OCI-M2 (cell line): ENCODE results near the gene MAVS.
"Not testable (repeated sequence)": the region's sequence is repeated elsewhere in the genome, so short reads cannot be mapped to it uniquely, and the experiment has no call there.

Experiments
- DNase-seq: peaks from one replicate; lab custom pipeline; 2025; ENCODE audit not compliant: unreplicated experiment; lab: John Stamatoyannopoulos, UW

Gene MAVS

GRCh38 chr20:3847429-3847940 is 851 bp downstream of the MAVS start:
- no peak for DNase-seq

DNA sequence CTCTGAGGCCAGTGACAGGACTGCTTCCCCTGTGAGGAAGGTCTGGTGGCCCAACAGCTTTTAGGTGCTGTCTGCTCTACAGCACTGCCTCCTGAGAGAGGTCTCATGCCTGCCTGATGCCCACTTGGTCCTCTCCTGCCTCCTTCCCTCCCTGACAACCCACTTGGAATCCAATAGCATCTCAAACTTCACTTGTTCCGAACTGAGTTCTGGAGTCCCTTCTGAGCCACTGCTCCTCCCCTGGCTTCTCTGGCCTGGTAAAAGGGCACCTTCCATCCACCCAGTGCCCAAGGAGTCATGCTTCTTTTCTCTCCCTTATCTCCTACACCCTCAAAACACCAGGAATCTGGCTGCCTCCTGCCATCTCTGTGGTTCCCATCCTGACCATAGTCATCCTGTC is 1.9 kb downstream of the MAVS start:
- DNase-seq: no peak

- DNase-seq: no peak
Observed at GRCh38 chr20:3854462-3854871, 7.8 kb downstream of the MAVS start.

DNA sequence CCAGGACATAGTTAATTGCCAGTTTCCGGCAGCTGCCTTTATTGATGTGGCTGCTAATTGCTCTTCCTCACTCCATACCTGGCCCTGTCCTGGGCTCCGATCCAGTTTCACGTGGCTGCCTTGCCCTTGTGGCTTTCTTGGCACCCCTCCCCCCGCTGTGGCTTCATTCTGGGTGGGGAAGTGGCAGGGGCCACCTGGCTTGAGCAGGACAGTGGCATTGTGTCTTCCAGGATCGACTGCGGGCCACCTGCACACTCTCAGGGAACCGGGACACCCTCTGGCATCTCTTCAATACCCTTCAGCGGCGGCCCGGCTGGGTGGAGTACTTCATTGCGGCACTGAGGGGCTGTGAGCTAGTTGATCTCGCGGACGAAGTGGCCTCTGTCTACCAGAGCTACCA is 10.8 kb downstream of the MAVS start:
- DNase-seq: no peak

- DNase-seq: no peak
Observed at GRCh38 chr20:3858689-3859088, 12.1 kb downstream of the MAVS start.

DNA sequence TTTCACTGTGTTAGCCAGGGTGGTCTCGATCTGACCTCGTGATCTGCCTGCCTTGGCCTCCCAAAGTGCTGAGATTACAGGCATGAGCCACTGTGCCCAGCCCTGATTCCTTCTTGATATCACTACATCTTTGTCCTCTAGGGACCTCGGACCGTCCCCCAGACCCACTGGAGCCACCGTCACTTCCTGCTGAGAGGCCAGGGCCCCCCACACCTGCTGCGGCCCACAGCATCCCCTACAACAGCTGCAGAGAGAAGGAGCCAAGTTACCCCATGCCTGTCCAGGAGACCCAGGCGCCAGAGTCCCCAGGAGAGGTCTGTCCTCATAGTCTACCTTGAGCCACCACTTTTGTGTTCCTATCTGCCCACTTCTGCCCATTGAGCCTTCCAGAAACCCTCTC is 14.6 kb downstream of the MAVS start:
- no peak for DNase-seq

DNA sequence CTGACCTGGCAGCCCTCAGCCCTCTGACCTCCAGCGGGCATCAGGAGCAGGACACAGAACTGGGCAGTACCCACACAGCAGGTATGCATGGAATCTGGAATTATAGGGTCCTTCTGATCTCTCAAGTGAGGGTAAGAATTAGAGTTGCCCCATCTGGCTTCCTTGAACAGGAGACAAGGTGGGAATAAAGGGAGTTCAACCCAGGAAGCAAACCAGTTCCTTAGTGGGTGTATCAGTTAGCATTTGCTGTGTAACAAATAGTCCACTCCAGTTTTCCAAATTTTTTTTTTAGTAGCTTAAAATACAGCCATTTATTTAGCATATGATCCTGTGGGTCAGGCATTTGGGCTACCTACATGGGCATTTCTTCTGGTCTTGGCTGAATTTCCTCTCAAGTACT is 15.7 kb downstream of the MAVS start:
- DNase-seq: no peak

GRCh38 chr20:3863317-3863716 is 16.7 kb downstream of the MAVS start:
- no peak for DNase-seq

GRCh38 chr20:3864518-3864917 is 17.9 kb downstream of the MAVS start:
- DNase-seq: no peak

GRCh38 chr20:3865152-3865886 is 18.7 kb downstream of the MAVS start:
- no peak for DNase-seq

DNA sequence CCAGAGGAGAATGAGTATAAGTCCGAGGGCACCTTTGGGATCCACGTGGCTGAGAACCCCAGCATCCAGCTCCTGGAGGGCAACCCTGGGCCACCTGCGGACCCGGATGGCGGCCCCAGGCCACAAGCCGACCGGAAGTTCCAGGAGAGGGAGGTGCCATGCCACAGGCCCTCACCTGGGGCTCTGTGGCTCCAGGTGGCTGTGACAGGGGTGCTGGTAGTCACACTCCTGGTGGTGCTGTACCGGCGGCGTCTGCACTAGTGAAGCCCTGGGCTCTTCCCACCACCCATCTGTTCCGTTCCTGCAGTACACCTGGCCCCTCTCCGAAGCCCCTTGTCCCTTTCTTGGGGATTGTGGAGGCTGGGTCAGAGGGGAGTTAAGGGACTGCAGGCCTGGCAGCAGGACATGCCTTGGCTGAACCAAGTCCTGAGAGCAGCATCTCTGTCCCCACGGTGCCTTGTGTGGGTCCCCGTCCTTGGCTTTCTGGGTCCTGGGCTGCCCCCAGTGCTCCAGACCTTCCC is 19.3 kb downstream of the MAVS start:
- DNase-seq: no peak

- DNase-seq: no peak
Observed at GRCh38 chr20:3866464-3866863, 19.8 kb downstream of the MAVS start.

GRCh38 chr20:3867802-3868201 is 21.2 kb downstream of the MAVS start:
- DNase-seq: no peak

DNA sequence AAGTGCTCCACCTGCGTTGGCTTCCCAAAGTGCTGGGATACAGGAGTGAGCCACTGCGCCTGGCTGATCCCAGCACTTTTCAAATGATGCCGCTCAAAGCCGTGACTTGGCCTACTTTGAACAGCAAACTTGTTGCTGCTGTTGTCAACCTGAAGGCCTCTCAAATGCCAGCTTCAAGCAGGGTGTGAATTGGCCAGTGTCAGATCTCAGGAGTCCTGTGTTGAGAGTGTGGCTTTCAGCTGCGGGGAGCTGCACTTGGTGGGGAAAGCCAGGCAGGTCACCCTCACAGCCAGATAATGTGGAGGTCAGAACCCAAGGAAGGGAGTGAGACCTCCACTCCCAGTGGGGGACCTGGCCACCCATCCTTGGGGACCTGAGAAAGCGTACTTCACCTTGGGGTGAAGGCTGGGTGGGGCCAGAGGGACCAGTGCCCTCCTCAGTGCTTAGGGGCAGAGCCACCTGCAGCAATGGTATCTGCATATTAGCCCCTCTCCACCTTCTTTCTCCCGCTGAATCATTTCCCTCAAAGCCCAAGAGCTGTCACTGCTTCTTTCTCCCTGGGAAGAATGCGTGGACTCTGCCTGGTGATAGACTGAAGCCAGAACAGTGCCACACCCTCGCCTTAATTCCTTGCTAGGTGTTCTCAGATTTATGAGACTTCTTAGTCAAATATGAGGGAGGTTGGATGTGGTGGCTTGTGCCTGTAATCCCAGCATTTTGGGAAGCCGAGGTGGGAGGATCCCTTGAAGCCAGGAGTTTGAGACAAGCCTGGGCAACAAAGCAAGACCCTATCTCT is 23.4 kb downstream of the MAVS start:
- DNase-seq: no peak

GRCh38 chr20:3871550-3872265 is 25.1 kb downstream of the MAVS start:
- DNase-seq: no peak

- no peak for DNase-seq
Observed at GRCh38 chr20:3873507-3873906, 26.9 kb downstream of the MAVS start.

- no peak for DNase-seq
Observed at GRCh38 chr20:3874194-3874844, 27.7 kb downstream of the MAVS start.

GRCh38 chr20:3875378-3875974 is 28.8 kb downstream of the MAVS start:
- DNase-seq: no peak

GRCh38 chr20:3876000-3876399 is 29.4 kb downstream of the MAVS start:
- DNase-seq: no peak

- no peak for DNase-seq
Observed at GRCh38 chr20:3876676-3877075, 30.0 kb downstream of the MAVS start.

GRCh38 chr20:3878921-3879274 is 32.3 kb downstream of the MAVS start:
- not testable (repeated sequence) for DNase-seq
